Panc1 (cell line): Measurements from ENCODE around the gene MRGPRD. TPM values are rescaled to one million over a fixed set of nuclear protein-coding genes. Genes with fewer than 3 reads are reported as not detected.

Source experiments
- ATAC-seq: fragments of 200-7000 bp; cut with Tn5 transposase; 2 replicates; pipeline ENCODE4 v1.9.1; 2020; ENCODE audit warnings: mild to moderate bottlenecking, moderate library complexity
- BruUV-seq: library from RNA; stranded (reverse); fragments of 400-500 nt; replicated peaks from 2 replicates; lab custom pipeline; 2021; lab: Mats Ljungman, UMichigan
- CTCF ChIA-PET: fragments of 300-600 bp; sonication (Branson Sonifier 250); formaldehyde crosslinking; loops from one replicate; lab custom pipeline; 2022; ENCODE audit warnings: antibody characterized with exemption; lab: Charles Lee
- POLR2A ChIA-PET: fragments of 300-600 bp; sonication (Branson Sonifier 250); formaldehyde crosslinking; loops from one replicate; lab custom pipeline; 2022; ENCODE audit warnings: antibody characterized with exemption; lab: Charles Lee
- DNase-seq: peaks from one replicate; pipeline ENCODE4 v3.0.0-alpha.2; 2010; ENCODE audit warnings: low read depth, low spot score
- H3K27ac ChIP-seq: 2 replicates; pipeline ENCODE4 v1.5.1; 2011; ENCODE audit warnings: mild to moderate bottlenecking, low read length, inconsistent platforms
- H3K27me3 ChIP-seq: fragments of 200-500 bp; sonication (Bioruptor generic); 2 replicates; pipeline ENCODE4 v1.6.0; 2014; ENCODE audit warnings: low read length, inconsistent platforms; ENCODE audit not compliant: control insufficient read depth, insufficient read depth
- H3K36me3 ChIP-seq: fragments of 200-500 bp; sonication (Bioruptor generic); 2 replicates; pipeline ENCODE4 v1.5.1; 2014; ENCODE audit warnings: inconsistent platforms, mild to moderate bottlenecking, low read length, moderate library complexity; ENCODE audit not compliant: control insufficient read depth, insufficient read depth
- H3K4me1 ChIP-seq: 2 replicates; pipeline ENCODE4 v1.5.1; 2011; ENCODE audit warnings: inconsistent platforms, mild to moderate bottlenecking, low read length, moderate library complexity; ENCODE audit not compliant: control insufficient read depth, insufficient read depth
- H3K4me3 ChIP-seq, 2 experiments: 2 replicates each; pipeline ENCODE4 v1.5.1; 2011 to 2012; ENCODE audit warnings: low read depth in 2 of 2, low read length in 2 of 2, mild to moderate bottlenecking in 2 of 2, inconsistent platforms in 1 of 2, moderate library complexity in 1 of 2
- H3K9me3 ChIP-seq: fragments of 200-500 bp; sonication (Bioruptor generic); 2 replicates; pipeline ENCODE4 v1.5.1; 2014; ENCODE audit warnings: low read depth, mild to moderate bottlenecking, inconsistent platforms, low read length, moderate library complexity; ENCODE audit not compliant: control insufficient read depth, insufficient read depth
- POLR2AphosphoS5 ChIP-seq: IDR thresholded peaks from 2 replicates; pipeline ENCODE4 v1.6.1; 2012; ENCODE audit warnings: mild to moderate bottlenecking, low read depth, low read length, moderate library complexity
- REST ChIP-seq, 2 experiments: IDR thresholded peaks; 2 replicates each; pipeline ENCODE4 v1.6.1; 2011 to 2012; ENCODE audit warnings: low read depth in 2 of 2, control low read depth in 1 of 2, low read length in 1 of 2, mild to moderate bottlenecking in 1 of 2, moderate library complexity in 1 of 2; ENCODE audit not compliant: insufficient read depth in 1 of 2
- SIN3A ChIP-seq: IDR thresholded peaks from 2 replicates; pipeline ENCODE4 v1.6.1; 2012; ENCODE audit warnings: low read depth, mild to moderate bottlenecking, low read length, moderate library complexity, borderline replicate concordance; ENCODE audit not compliant: insufficient read depth
- TCF7L2 ChIP-seq: IDR thresholded peaks from 2 replicates; pipeline ENCODE4 v1.6.1; 2011; ENCODE audit warnings: mild to moderate bottlenecking, low read depth, low read length, inconsistent platforms
- in situ Hi-C: cut with HindIII; loops from 2 replicates; pipeline ENCODE4 v1.10.0; 2016; ENCODE audit warnings: low sequenced_read_pairs, low pct_unique_long_range_greater_than_20kb
- intact Hi-C: fragments of 100-400 bp; cut with micrococcal nuclease; formaldehyde crosslinking; loops from one replicate; pipeline ENCODE4 v1.10.0; 2022; ENCODE audit not compliant: unreplicated experiment
- total RNA-seq: library from RNA; stranded (reverse); gene quantifications from one replicate; pipeline ENCODE4 v1.2.1, GENCODE V29; 2021; ENCODE audit not compliant: unreplicated experiment
- TF ChIP-seq, protein P1 (sequence below): fragments of 450-650 bp; IDR thresholded peaks from 2 replicates; pipeline ENCODE4 v1.5.1; 2017; ENCODE audit warnings: mild to moderate bottlenecking

MRGPRD gene
- total RNA-seq, 1 experiment from 2014 or later, result not detected

DNA sequence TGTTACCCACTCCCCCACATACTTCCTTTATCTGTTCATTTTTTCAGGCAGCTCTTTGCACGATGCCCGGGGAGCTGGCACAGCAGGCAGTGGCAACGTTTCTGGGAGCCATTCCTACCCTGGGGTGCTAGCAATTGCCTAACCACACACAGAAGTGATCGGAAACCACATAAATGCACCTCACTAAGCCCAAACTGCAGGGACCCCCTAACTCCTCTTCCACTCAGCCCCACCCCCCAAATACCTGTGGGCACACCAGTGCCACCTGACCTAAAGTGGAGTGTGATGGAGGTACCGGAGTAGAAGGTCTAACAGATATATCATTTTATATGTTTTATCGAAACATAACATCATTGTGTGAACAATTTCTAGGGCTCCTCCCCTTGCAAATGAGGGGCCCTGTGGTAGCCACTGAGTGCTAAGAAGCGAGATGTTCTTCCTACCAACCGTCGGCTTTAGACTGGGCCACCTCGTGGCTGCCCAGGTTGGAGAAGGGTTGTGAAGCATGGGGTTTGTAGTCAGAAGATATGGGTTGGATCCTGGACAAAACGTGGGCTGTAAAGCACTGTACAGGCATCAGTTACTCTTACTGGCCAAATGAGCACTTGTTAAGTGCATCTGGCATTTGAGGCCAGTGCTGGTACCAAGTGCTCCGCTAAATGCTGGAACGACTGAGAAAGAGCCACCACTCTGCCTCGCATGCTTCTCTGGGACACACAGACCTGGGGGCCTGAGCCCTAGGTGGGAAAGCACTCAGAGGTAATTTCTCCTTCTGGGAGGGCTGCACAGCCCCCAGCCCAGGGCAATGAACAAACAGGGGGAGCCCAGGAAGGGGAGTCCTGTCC is 2.8 kb downstream of the MRGPRD start:
- BruUV-seq, result no TSS peak

DNA sequence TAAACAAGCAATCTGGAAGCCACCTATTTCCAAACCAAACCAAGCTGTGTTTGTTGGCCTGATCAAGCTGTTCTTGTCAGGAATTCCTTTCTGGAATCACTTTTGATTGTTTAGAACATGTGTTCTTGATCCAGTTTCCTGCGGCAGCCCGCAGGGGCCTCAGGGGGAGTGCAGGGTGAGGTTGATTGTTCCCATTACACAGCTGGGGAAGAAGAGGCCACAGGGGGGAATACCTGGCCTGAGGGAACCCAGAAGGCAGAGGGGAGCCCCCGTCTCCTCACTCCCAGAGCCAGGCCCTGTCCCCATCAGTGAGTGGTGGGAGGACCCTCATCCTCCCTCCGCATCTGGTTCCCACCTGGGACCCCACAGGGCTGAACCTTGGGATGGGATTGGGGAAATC is 4.2 kb downstream of the MRGPRD start:
- no peaks in the 10 kb centered on the region for H3K4me1 ChIP-seq
- no peak overlapping the region for H3K4me3 ChIP-seq
- no peaks in the 10 kb centered on the region for H3K9me3 ChIP-seq
- H3K27ac ChIP-seq, result no peak overlapping the region
- intact Hi-C loops (no loop called here), in situ Hi-C loops (no loop called here)
- no peak for ATAC-seq
- no peak for DNase-seq
- CTCF ChIA-PET, result no interaction called here
- H3K36me3 ChIP-seq, result no peaks in the 10 kb centered on the region
- no TSS peak for BruUV-seq
- no peaks in the 10 kb centered on the region; the same call in 1 of the 2 replicates for H3K27me3 ChIP-seq
- TF ChIP-seq, protein P1, sequence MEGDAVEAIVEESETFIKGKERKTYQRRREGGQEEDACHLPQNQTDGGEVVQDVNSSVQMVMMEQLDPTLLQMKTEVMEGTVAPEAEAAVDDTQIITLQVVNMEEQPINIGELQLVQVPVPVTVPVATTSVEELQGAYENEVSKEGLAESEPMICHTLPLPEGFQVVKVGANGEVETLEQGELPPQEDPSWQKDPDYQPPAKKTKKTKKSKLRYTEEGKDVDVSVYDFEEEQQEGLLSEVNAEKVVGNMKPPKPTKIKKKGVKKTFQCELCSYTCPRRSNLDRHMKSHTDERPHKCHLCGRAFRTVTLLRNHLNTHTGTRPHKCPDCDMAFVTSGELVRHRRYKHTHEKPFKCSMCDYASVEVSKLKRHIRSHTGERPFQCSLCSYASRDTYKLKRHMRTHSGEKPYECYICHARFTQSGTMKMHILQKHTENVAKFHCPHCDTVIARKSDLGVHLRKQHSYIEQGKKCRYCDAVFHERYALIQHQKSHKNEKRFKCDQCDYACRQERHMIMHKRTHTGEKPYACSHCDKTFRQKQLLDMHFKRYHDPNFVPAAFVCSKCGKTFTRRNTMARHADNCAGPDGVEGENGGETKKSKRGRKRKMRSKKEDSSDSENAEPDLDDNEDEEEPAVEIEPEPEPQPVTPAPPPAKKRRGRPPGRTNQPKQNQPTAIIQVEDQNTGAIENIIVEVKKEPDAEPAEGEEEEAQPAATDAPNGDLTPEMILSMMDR, result no peak
- TF ChIP-seq POLR2AphosphoS5 (no peak), SIN3A (no peak), TCF7L2 (no peak), REST (IDR thresholded peaks at IDR 0.05; ENCODE audit: insufficient read depth in 1 of 2, low read depth in 2 of 2, low read length in 1 of 2) (no peak)
- POLR2A ChIA-PET, result no interaction called here

More for the DNA sequence above, 2.8 kb downstream of the MRGPRD start:
- DNase-seq, result no peak
- in situ Hi-C loops, result no loop called here
- intact Hi-C loops, result no loop called here
- ChIA-PET POLR2A (no interaction called here), CTCF (no interaction called here)
- no peak for ATAC-seq
- H3K27me3 ChIP-seq, result no peaks in the 10 kb centered on the region; the same call in 1 of the 2 replicates
- no peak overlapping the region for H3K4me3 ChIP-seq
- no peak overlapping the region for H3K27ac ChIP-seq
- no peaks in the 10 kb centered on the region for H3K9me3 ChIP-seq
- no peaks in the 10 kb centered on the region for H3K36me3 ChIP-seq
- TF ChIP-seq, protein P1, result no peak
- no peak for TF ChIP-seq TCF7L2
- TF ChIP-seq REST (IDR thresholded peaks at IDR 0.05; ENCODE audit: insufficient read depth in 1 of 2, low read depth in 2 of 2, low read length in 1 of 2), result no peak
- TF ChIP-seq POLR2AphosphoS5, result no peak
- no peak for TF ChIP-seq SIN3A
- H3K4me1 ChIP-seq, result no peaks in the 10 kb centered on the region
